K562 (cell line): ENCODE measurements around the gene OGFR. TPM values are rescaled to one million over a fixed set of nuclear protein-coding genes. Genes with fewer than 3 reads are reported as not detected.

Experiments
- ATAC-seq: fragments of 200-7000 bp; cut with Tn5 transposase; 3 replicates; pipeline ENCODE4 v1.9.1; 2020; ENCODE audit warnings: moderate library complexity
- BruUV-seq: library from RNA; stranded (reverse); fragments of 400-500 nt; replicated peaks from 2 replicates; lab custom pipeline; 2021; lab: Mats Ljungman, UMichigan
- CTCF ChIA-PET: fragments of 300-600 bp; formaldehyde crosslinking; extraction: SDS; loops from one replicate; lab custom pipeline; 2021; ENCODE audit warnings: low intra/inter-chr PET ratio; lab: Yijun Ruan, JAX
- POLR2A ChIA-PET: fragments of 300-600, 350-650 bp; sonication (Branson Sonifier 250); formaldehyde crosslinking; extraction: SDS; loops from one replicate; lab custom pipeline; 2021; ENCODE audit warnings: antibody characterized with exemption, inconsistent platforms; lab: Yijun Ruan, JAX
- DNase-seq, 4 experiments: peaks; one replicate each; pipeline versions ENCODE4 v3.0.0 to v3.0.0-alpha.2; 2011 to 2018; ENCODE audit warnings: low spot score in 3 of 4, mixed read lengths in 3 of 4; ENCODE audit errors: extremely low read depth in 1 of 4
- FAIRE-seq: peaks from 2 replicates; lab custom pipeline; 2011; peaks lifted over from hg19 to GRCh38; lab: Jason Lieb, UNC
- H2AFZ ChIP-seq: 2 replicates; pipeline ENCODE4 v1.6.0; 2011; ENCODE audit warnings: low read depth, low read length, control low read depth, inconsistent platforms
- H3K27ac ChIP-seq: fragments of 200-600 bp; 3 replicates; pipeline ENCODE4 v1.8.0; 2011; ENCODE audit warnings: low read depth, mild to moderate bottlenecking, control low read depth, inconsistent platforms, low read length, moderate library complexity, mixed read lengths; ENCODE audit errors: extremely low read depth
- H3K27me3 ChIP-seq, 2 experiments: fragments of 300-600 bp in 1 of 2; 2 replicates in 1 of 2; 3 replicates in 1 of 2; pipeline versions ENCODE4 v1.6.0 to v1.8.0; 2011; ENCODE audit warnings: inconsistent platforms in 2 of 2, low read length in 2 of 2, mild to moderate bottlenecking in 1 of 2, mixed read lengths in 1 of 2, moderate library complexity in 1 of 2; ENCODE audit not compliant: control insufficient read depth in 2 of 2, insufficient read depth in 2 of 2
- H3K36me3 ChIP-seq: fragments of 300-600 bp; 3 replicates; pipeline ENCODE4 v1.8.0; 2011; ENCODE audit warnings: mild to moderate bottlenecking, low read length, inconsistent platforms; ENCODE audit not compliant: control insufficient read depth, insufficient read depth
- H3K4me1 ChIP-seq, 2 experiments: fragments of 200-600 bp in 1 of 2; replicated peaks in 1 of 2; 2 replicates in 1 of 2; 3 replicates in 1 of 2; pipeline versions ENCODE4 v1.5.1 to v1.8.0; 2011; ENCODE audit warnings: inconsistent platforms in 2 of 2, low read length in 2 of 2, mild to moderate bottlenecking in 1 of 2, mixed read lengths in 1 of 2, moderate library complexity in 1 of 2; ENCODE audit not compliant: control insufficient read depth in 2 of 2, insufficient read depth in 2 of 2
- H3K4me2 ChIP-seq: 2 replicates; pipeline ENCODE4 v1.6.1; 2011; ENCODE audit warnings: low read length, control low read depth, inconsistent platforms, mixed read lengths; ENCODE audit not compliant: insufficient read depth
- H3K4me3 ChIP-seq: fragments of 200-600 bp; sonication (generic), shearing (Covaris generic); 2 replicates; pipeline ENCODE4 v1.5.1; 2016; ENCODE audit warnings: control low read depth, inconsistent platforms
- H3K79me2 ChIP-seq: fragments of 200-600 bp; 3 replicates; pipeline ENCODE4 v1.8.0; 2011; ENCODE audit warnings: low read length, inconsistent platforms; ENCODE audit not compliant: control insufficient read depth, insufficient read depth
- H3K9ac ChIP-seq, 2 experiments: 2 replicates each; pipeline versions ENCODE4 v1.6.0 to v1.6.1; 2011; ENCODE audit warnings: low read depth in 2 of 2, low read length in 2 of 2, control low read depth in 1 of 2, inconsistent platforms in 1 of 2, mild to moderate bottlenecking in 1 of 2, mixed read lengths in 1 of 2; ENCODE audit not compliant: insufficient read depth in 1 of 2
- H3K9me1 ChIP-seq: one replicate; pipeline ENCODE4 v1.6.0; 2011; ENCODE audit warnings: inconsistent platforms, mild to moderate bottlenecking, low read length, moderate library complexity; ENCODE audit not compliant: control insufficient read depth, insufficient read depth
- H3K9me3 ChIP-seq: replicated peaks from 2 replicates; pipeline ENCODE4 v1.5.1; 2011; ENCODE audit warnings: low read depth, low read length, inconsistent platforms; ENCODE audit not compliant: control insufficient read depth, insufficient read depth
- H4K20me1 ChIP-seq: replicated peaks from 2 replicates; pipeline ENCODE4 v1.6.1; 2011; ENCODE audit warnings: low read length, inconsistent platforms, mixed read lengths; ENCODE audit not compliant: control insufficient read depth, insufficient read depth
- ADNP ChIP-seq: fragments of 200-800 bp; sonication (Bioruptor generic); IDR thresholded peaks from 2 replicates; pipeline ENCODE4 v1.6.1; 2016; ENCODE audit warnings: missing genetic modification characterization, missing compliant biosample characterization
- BCLAF1 ChIP-seq, 2 experiments: fragments of 450-650 bp in 1 of 2; IDR thresholded peaks; 2 replicates each; pipeline ENCODE4 v1.6.1; 2011 to 2017; ENCODE audit warnings: low read depth in 2 of 2, antibody characterized with exemption in 1 of 2, borderline replicate concordance in 1 of 2, low read length in 1 of 2, mild to moderate bottlenecking in 1 of 2, mixed read lengths in 1 of 2; ENCODE audit not compliant: control insufficient read depth in 1 of 2
- BHLHE40 ChIP-seq: IDR thresholded peaks from 2 replicates; pipeline ENCODE4 v1.6.1; 2011; ENCODE audit warnings: low read length, improper control_type of control experiment
- CBX5 ChIP-seq: IDR thresholded peaks from 2 replicates; pipeline ENCODE4 v1.6.1; 2014; ENCODE audit warnings: low read depth, borderline replicate concordance
- ETV5 ChIP-seq: sonication (generic); formaldehyde crosslinking; IDR thresholded peaks from 2 replicates; pipeline ENCODE4 v1.4.0; 2020; ENCODE audit warnings: low read depth, mild to moderate bottlenecking, missing genetic modification reagents
- GTF3C2 ChIP-seq: IDR thresholded peaks from 3 replicates; pipeline ENCODE4 v1.6.1; 2011; ENCODE audit warnings: borderline replicate concordance, mild to moderate bottlenecking, moderate library complexity; ENCODE audit not compliant: insufficient read length; ENCODE audit errors: extremely low read depth
- IFI16 ChIP-seq: fragments of 250-450 bp; sonication (Bioruptor Pico); IDR thresholded peaks from 2 replicates; pipeline ENCODE4 v2.1.2; 2022; ENCODE audit warnings: mild to moderate bottlenecking, inconsistent platforms
- KAT7 ChIP-seq: sonication (generic); formaldehyde crosslinking; IDR thresholded peaks from 2 replicates; pipeline ENCODE4 v1.8.0; 2022; ENCODE audit warnings: missing genetic modification reagents, mild to moderate bottlenecking, borderline replicate concordance
- KDM2B ChIP-seq: fragments of 250-450 bp; sonication (Bioruptor Pico); IDR thresholded peaks from 2 replicates; pipeline ENCODE4 v1.8.0; 2021; ENCODE audit warnings: mild to moderate bottlenecking, moderate library complexity
- NELFE ChIP-seq: IDR thresholded peaks from 2 replicates; pipeline ENCODE4 v1.6.1; 2011; ENCODE audit warnings: mild to moderate bottlenecking; ENCODE audit not compliant: insufficient read depth, insufficient read length
- RBM34 ChIP-seq: fragments of 200-400 bp; formaldehyde crosslinking; IDR thresholded peaks from 2 replicates; pipeline ENCODE4 v1.6.1; 2018; ENCODE audit warnings: low read length, borderline replicate concordance; ENCODE audit not compliant: insufficient read depth
- RHOXF2B ChIP-seq: fragments of 250-450 bp; sonication (Bioruptor Pico); conservative IDR thresholded peaks from 2 replicates; pipeline ENCODE4 v1.5.1; 2021
- ZNF3 ChIP-seq: fragments of 250-450 bp; sonication (Bioruptor Pico); IDR thresholded peaks from 2 replicates; pipeline ENCODE4 v1.5.0; 2021; ENCODE audit warnings: mild to moderate bottlenecking, moderate library complexity
- ZNF347 ChIP-seq: fragments of 450-650 bp; formaldehyde crosslinking; IDR thresholded peaks from 2 replicates; pipeline ENCODE4 v1.4.0; 2020; ENCODE audit warnings: low read depth, mild to moderate bottlenecking, moderate library complexity
- WGBS: fragments of 100-300 bp; shearing (Covaris generic); methylation state at CpG from one replicate; pipeline ENCODE4 v1.1.6; 2016; ENCODE audit warnings: low coverage, mixed read lengths; ENCODE audit not compliant: insufficient coverage; ENCODE audit errors: missing lambda C conversion rate; 5-methylcytosine and 5-hydroxymethylcytosine counted together
- in situ Hi-C: fragments of 300-500 bp; cut with MboI; formaldehyde crosslinking; loops from 4 replicates; pipeline ENCODE4 v1.15.0; 2018; ENCODE audit warnings: inconsistent platforms, mixed read lengths
- intact Hi-C: fragments of 100-400 bp; cut with micrococcal nuclease; formaldehyde crosslinking; loops from 2 replicates; pipeline ENCODE4 v1.14.2; 2022
- polyA plus RNA-seq, 8 experiments: library from polyadenylated mRNA; depleted of rRNA in 4 of 8; stranded (reverse) in 5 of 8; unstranded in 3 of 8; fragments of >200 nt; fragmentation: Nextera tagmentation in 2 of 8; fragmentation: Illumina TruSeq in 1 of 8; extraction: Ambion mirVana in 2 of 8; extraction: Trizol in 1 of 8; gene quantifications; 2 replicates each; pipeline versions ENCODE4 v1.2.1 to v1.2.3, GENCODE V29; 2011 to 2014; ENCODE audit warnings: inconsistent platforms in 1 of 8, missing spikeins in 1 of 8
- total RNA-seq, 7 experiments: library from RNA; depleted of rRNA in 6 of 7; stranded (reverse); fragments of >200 nt in 6 of 7; fragmentation: Illumina TruSeq in 2 of 7; extraction: Trizol in 2 of 7; gene quantifications; 2 replicates each; pipeline versions ENCODE4 v1.2.1 to v1.2.3, GENCODE V29; 2011 to 2021; ENCODE audit warnings: low replicate concordance in 1 of 7

Gene OGFR
- total and polyA plus RNA-seq, 9 of the 15 experiments (the other 6 are each of a cell fraction or from before 2014, with no cell fraction given) = 0.39 to 56.3 (median 17.5) TPM

- TF ChIP-seq BCLAF1 (IDR thresholded peaks at IDR 0.05; ENCODE audit: borderline replicate concordance in 1 of 2, control insufficient read depth in 1 of 2, low read depth in 2 of 2, low read length in 1 of 2) (no peak), CBX5 (no peak)
These were observed 23.4 kb downstream of the OGFR start (continued) for GRCh38 chr20:62828051-62828450.

GRCh38 chr20:62828511-62829230 is 24.0 kb downstream of the OGFR start:
- CTCF ChIA-PET = no interaction called here
- BruUV-seq = no TSS peak
- TF ChIP-seq ZNF3 (CRISPR knock-in tag) (no peak), ADNP (tag) (no peak), ETV5 (CRISPR knock-in tag) (no peak), BHLHE40 (no peak), GTF3C2 (no peak), RHOXF2B (CRISPR knock-in tag) (no peak), IFI16 (CRISPR knock-in tag) (no peak), ZNF347 (no peak), KAT7 (CRISPR knock-in tag) (no peak), NELFE (no peak), RBM34 (no peak), KDM2B (CRISPR knock-in tag) (no peak)

More at GRCh38 chr20:62828511-62829230, 24.0 kb downstream of the OGFR start:
- Histone ChIP-seq H3K4me3 (no peak overlapping the region), H4K20me1 (0 out of 2 replicates have a peak, but pooled peaks cover 3% of the 10 kb centered on the region), H3K79me2 (no peaks in the 10 kb centered on the region), H3K9ac (peak overlapping the region in 1 of 2 experiments; percentile 28; a peak in 1 of 4 replicates), H3K27ac (no peak overlapping the region), H3K36me3 (no peaks in the 10 kb centered on the region), H2AFZ (no peak overlapping the region), H3K9me3 (no peaks in the 10 kb centered on the region), H3K4me2 (no peak overlapping the region), H3K4me1 (peaks cover 13 to 95% of the 10 kb centered on the region in 2 experiments), H3K9me1 (no peaks in the 10 kb centered on the region), H3K27me3 (no peaks in the 10 kb centered on the region)
- ATAC-seq (no peak), FAIRE-seq (no peak), DNase-seq (no peak)
- POLR2A ChIA-PET = interaction anchor here (0.6 to 0.7 kb wide), 2 partner anchors 119 to 125 kb away, joined by 4 to 5 read pairs; no protein-coding TSS in a partner anchor
- intact Hi-C loops (loop anchor here (10.0 kb wide), 1 partner anchor 46 kb away; no protein-coding TSS in a partner anchor), in situ Hi-C loops (loop anchor here (10.0 kb wide), 1 partner anchor 186 kb away; no protein-coding TSS in a partner anchor)
- WGBS = 39% methylated on average over 27 of the region's 29 CpGs
